Mononuclear cell (primary cell): ENCODE results near the gene KCNQ1. TPM values are rescaled to one million over a fixed set of nuclear protein-coding genes. Genes with fewer than 3 reads are reported as not detected.

Experiments used
- H3K27me3 ChIP-seq: 2 replicates; pipeline ENCODE4 v1.6.0; 2011; ENCODE audit warnings: low read length, control low read depth; ENCODE audit not compliant: insufficient read depth
- H3K4me1 ChIP-seq: 2 replicates; pipeline ENCODE4 v1.5.1; 2011; ENCODE audit warnings: mild to moderate bottlenecking, low read length, control low read depth; ENCODE audit not compliant: insufficient read depth
- H3K4me3 ChIP-seq: 2 replicates; pipeline ENCODE4 v1.5.1; 2011; ENCODE audit warnings: mild to moderate bottlenecking, low read length, moderate library complexity
- H3K9me3 ChIP-seq: 2 replicates; pipeline ENCODE4 v1.5.1; 2011; ENCODE audit warnings: low read depth, mild to moderate bottlenecking, control low read depth, low read length
- total RNA-seq: library from RNA; depleted of rRNA; stranded (reverse); fragments of >200 nt; gene quantifications from one replicate; pipeline ENCODE4 v1.2.3, GENCODE V29; 2012

KCNQ1 gene
- total RNA-seq, 1 donor = 12.7 TPM

DNA sequence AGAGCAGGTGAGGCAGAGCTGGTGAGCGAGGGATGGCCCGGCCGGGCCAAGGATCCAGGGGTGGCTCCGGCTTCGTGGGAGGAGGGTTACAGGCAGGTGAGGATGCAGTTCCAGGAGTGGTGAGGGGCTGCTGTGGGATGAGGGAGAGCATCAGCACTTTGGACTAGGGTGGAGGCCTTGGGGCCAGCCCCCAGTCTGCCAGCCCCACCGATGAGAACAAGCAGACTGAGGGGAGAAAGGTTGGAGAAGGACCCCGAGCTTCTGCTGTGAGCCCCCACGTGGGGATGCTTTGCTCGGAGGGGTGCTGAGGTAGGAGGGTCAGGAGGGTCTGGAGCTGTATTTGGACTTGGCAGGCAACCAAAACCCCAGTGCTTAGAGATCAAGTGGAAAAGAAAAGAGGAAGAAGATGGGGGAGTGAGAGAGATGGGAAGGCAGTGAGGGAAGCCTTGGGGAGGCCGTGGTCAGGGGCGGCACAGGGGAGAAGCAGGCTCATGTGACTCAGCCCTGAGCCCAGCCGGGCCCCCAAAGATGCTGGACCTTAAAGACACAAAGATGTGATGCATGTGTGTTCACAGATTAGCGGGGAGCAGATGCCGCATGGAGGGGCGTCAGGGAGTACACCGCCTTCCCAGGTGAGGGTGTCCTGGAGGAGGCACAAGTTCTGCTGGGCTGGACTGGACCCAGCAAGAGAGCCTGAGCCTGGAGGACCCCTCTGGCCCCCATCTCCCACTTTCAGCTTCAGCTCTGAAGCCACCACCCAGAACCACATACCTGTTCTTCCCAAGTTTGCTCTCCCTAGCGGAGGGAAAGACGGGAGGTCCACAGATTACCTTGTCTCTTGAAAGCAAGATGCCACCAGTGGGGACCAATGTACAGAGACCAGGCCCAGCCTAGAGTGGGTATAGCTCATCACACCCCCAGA lies 349.5 kb downstream of the KCNQ1 start:
- Histone ChIP-seq H3K9me3 (no peaks in the 10 kb centered on the region), H3K4me1 (peaks cover 3% of the 10 kb centered on the region), H3K4me3 (no peak overlapping the region), H3K27me3 (peaks cover 2% of the 10 kb centered on the region)

DNA sequence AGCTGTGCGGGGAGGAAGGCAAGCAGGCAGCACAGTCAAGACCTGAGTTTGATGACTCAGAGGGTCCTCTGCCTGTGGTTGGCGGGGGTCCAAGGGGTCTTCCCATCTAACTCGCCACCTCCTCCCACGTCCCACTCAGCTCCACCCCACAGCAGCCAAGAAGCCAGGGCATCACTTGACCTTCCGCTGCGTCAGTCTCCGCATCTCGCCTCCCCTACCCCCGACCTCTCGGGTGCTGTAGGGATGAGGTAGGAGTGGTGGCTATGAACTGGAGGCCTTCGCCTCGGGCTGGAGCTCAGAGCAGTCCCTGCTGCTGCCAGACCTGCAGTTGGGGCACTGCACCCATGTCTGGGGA lies 350.1 kb downstream of the KCNQ1 start:
- Histone ChIP-seq H3K27me3 (peaks cover 2% of the 10 kb centered on the region), H3K4me3 (no peak overlapping the region), H3K4me1 (peaks cover 3% of the 10 kb centered on the region), H3K9me3 (no peaks in the 10 kb centered on the region)

DNA sequence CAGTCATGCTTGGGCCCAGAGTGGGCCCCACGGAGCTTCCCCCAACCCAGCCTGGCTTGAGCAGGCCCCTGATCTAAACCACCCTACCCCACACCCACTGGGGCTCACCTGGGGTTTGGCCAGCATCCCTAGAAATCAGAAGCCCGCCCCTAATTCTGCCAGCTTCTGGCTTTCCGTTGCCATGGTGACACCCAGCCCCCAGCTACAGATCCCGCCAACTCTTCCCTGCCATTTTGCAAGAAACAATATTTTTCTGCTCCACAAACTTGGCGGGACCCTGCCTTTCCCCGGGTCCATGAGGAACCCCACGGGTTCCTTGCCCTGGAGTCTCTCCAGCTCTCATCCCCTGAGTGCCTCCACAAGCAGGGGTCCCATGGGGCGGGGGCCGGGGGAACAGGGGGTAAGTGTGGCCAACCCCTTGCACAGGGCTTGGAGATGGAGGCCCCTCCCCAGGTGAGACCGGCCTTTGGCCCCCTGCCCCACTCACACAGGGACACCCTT lies 350.7 kb downstream of the KCNQ1 start:
- Histone ChIP-seq H3K4me1 (peaks cover 3% of the 10 kb centered on the region), H3K4me3 (no peak overlapping the region), H3K27me3 (peaks cover 2% of the 10 kb centered on the region), H3K9me3 (no peaks in the 10 kb centered on the region)

DNA sequence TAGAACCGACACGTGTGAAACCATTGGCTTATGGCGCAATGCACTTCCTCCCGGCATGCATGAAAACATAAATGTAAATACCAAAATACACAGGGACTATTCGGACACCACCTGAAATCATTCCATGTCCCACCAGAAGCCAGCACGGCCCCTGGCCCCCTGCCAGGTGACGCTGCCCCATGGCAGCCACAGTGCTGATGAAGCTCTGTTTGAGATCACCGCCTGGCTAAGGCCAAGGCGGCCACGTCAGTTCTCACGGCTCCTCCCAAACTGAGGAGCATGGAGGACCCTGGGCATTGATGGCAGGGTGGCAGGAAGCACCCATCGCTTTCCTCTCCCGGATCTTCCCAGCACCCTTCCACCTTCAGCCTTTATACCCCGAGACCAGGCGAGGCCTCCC lies 351.3 kb downstream of the KCNQ1 start:
- no peak overlapping the region for H3K4me3 ChIP-seq
- H3K4me1 ChIP-seq = peaks cover 3% of the 10 kb centered on the region
- peaks cover 2% of the 10 kb centered on the region for H3K27me3 ChIP-seq
- no peaks in the 10 kb centered on the region for H3K9me3 ChIP-seq

DNA sequence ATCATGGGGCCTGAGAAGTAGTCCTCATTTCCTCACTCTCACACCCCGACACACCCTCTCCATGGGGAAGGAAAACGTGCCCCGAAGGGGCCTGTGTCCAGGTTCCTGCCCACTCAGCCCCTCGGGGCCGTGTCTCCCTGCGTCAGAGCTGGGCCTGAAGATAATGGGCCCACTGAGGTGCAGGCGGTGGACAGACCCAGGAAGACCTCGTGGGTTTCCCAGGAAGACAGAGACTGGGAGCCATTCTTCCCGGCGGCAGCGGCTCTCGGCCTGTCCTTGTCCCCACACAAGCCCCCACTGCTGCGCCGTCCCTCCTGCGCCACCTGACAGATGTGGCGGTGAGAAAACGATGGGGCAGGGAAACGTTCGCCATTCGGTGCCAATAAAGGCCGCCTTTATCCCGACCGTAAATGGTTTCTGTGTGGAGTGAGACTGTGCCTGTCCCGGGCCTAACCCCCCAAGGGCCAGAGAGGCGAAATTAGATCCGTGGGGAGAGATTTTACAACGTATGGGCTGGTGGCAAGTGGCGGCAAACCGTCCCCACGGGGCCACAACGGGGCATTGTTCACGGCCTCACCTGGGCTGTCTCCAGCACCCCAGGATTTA lies 351.8 kb downstream of the KCNQ1 start:
- Histone ChIP-seq H3K4me1 (no peaks in the 10 kb centered on the region), H3K27me3 (peaks cover 2% of the 10 kb centered on the region), H3K4me3 (no peak overlapping the region), H3K9me3 (no peaks in the 10 kb centered on the region)

DNA sequence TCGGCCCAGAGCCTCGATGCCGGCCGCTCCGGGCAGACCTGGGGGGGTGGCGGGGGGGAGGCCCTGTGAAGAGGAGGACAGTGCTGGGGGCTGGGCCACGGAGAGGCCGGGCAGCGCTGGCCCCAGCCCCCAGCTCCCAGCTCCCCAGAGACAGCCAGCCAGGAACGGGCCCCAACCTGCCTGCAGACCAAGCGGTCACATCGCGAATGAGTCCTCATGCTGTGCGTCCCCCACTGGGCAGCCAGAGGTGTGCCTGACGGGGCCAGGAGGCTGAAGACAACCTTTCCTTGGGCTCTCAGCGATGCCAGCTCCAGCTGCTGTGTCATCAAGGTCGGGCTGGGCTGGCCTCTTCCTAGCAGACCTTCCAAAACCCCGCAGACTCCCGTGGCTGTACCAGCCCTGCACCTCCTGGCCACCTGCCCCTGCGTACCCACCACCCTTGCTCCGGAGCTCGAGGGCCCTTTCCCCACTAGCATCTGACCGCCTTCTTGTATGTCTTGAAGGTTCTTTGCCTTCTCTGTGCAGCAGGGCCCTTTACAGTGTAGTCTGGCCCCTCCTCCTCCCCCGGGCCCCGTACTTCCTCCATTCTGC lies 352.4 kb downstream of the KCNQ1 start:
- peaks cover under 1% of the 10 kb centered on the region for H3K27me3 ChIP-seq
- no peak overlapping the region for H3K4me3 ChIP-seq
- H3K4me1 ChIP-seq = no peaks in the 10 kb centered on the region
- no peaks in the 10 kb centered on the region for H3K9me3 ChIP-seq

DNA sequence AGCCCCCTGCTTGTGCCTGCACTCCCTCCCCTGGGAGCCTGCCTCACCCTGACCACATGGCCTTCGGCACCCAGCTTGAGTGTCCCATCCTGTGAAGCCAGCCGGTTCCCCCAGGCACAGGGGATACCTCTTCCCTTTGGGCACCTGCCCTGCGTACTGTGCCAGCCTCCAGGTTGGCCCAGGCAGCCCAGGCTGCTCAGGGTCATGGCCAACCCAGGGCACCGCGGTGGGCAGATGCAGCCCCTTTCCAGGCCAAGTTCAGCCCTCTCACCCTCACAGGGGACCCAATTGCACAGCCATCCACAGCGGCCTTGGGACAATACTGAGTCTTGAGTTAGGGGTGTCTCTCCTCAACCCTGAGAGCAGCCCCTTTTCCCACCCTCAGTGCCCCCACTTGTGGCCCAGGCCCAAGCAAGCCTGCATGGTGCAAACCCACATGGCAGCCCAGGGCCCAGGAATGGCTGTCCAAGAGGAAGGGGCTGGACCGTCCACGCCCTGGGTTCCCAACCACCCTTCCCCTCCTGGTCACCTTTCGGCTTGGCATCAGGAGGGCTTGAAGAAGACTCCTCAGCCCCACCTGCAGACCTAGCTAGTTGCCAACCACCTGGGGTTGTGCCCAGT lies 353.0 kb downstream of the KCNQ1 start:
- no peak overlapping the region for H3K4me3 ChIP-seq
- no peaks in the 10 kb centered on the region for H3K4me1 ChIP-seq
- no peaks in the 10 kb centered on the region for H3K9me3 ChIP-seq
- no peaks in the 10 kb centered on the region for H3K27me3 ChIP-seq

DNA sequence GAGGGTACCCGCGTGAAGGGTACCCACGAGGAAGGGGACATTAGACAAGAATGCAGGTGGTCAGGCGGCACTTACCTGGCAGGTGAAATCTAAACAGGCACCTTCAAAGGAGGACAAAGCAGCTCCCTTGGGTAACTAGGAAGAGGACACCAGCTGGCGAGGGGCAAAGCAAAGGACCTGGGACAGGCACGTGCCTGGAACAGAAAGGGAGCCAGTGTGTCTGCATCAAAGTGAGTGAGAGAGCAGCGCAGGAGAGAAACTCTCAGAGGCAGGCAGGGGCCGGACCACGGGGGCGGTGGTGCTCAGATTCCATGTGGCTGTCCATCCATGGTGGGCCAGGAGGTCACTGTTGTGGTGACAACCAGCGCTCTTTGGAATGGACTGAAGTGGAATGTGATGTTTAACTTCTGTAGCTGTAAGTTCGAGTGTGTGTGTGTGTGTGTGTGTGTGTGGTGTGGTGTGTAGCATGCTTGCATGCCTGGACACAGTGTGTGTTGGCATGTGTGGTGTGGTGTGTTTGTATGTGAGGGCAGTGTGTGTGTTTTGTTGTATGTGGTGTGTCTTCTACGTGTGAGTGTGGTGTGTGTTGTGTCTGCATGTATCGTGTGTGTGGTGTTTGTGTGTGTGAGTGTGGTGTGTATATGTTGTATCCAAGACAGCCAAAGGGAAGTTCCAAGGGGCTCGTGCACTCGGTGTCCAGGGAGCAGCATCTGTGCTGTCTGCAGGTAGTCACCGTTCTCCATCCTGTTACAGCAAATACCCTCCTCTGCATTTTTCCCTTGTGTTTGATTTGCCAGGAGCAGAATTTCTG lies 354.3 kb downstream of the KCNQ1 start:
- H3K9me3 ChIP-seq = no peaks in the 10 kb centered on the region

DNA sequence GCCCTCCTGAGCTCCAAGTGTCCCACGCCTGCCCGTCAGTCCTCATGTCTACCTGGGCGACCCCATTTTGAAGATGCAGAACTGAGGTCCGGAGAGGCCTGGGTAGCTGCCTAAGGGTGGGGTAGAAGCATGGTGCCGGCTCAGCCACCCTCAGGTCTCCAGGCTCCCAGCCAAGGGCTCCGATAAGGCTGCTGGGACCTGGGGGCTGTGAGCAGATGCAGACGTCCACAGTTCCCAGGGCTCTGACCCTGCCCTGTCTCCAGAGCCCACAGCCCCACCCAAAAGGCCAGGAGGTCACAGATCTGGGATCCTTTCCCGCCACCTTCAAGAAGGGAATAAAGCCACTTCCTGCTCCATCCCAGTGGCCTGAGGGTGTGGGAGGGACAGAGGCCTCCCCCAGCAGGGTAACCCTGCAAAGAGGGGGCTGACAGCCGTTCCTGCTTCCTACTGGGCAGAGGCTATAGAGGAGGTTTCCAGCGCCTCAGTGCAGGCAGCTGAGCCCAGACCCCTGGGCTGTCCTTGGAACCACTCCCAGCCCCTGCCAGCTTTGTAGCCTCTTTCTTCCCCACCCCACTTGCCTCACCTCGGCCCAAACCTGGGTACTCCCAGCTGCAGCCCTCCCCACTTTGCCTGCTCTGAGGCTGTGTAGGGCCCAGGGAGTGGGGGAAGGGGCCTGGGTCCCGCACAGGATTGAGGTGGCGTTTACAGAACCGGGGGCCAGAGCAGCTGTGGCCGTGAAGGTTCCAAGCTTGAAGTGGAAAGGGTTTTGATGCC lies 355.3 kb downstream of the KCNQ1 start:
- Histone ChIP-seq H3K4me3 (no peak overlapping the region), H3K9me3 (no peaks in the 10 kb centered on the region), H3K4me1 (no peaks in the 10 kb centered on the region), H3K27me3 (no peaks in the 10 kb centered on the region)

More for the DNA sequence above, 354.3 kb downstream of the KCNQ1 start:
- Histone ChIP-seq H3K4me3 (no peak overlapping the region), H3K4me1 (no peaks in the 10 kb centered on the region), H3K27me3 (no peaks in the 10 kb centered on the region)

DNA sequence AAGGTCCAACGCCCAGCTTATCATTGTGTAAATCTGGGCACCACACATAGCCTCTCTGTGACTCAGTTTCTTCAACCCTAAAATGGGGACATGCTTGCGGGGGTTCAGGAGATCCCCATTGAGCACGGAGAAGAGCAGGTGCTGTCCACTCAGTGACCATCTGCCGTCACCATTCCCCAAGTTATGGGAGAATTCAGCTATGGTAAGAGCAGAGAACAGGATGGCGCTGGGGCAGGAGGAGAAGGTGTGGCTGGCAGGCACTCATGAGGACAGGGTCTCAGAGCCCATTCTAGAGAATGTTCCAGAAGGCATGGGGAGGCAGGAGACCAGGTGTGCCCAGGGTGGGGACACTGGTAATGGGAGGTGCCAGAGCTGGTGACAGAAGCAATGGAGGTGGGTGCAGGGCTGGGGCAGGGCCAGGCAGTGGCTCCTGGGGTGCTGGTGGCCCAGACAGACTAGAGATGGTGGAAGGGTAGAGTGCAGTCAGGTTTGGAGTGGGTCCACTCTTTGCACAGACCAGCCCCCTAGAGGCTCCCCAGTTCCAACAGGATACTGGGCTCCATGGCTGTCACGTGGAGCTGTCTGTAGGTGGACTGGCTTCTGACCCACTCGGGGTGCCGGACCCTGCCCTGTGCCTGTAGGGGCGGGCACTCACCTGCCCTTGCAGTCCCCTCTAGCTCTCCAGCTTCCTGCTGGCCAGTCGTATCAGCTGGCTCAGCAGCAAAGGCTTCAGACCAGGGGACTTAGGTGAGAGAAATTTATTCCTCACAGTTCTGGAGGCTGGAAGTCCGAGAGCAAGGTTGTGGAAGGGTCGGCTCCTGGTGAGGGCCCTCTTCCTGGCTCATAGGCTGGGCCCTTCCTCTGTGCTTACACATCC lies 356.1 kb downstream of the KCNQ1 start:
- Histone ChIP-seq H3K9me3 (no peaks in the 10 kb centered on the region), H3K4me1 (no peaks in the 10 kb centered on the region), H3K27me3 (no peaks in the 10 kb centered on the region), H3K4me3 (no peak overlapping the region)

DNA sequence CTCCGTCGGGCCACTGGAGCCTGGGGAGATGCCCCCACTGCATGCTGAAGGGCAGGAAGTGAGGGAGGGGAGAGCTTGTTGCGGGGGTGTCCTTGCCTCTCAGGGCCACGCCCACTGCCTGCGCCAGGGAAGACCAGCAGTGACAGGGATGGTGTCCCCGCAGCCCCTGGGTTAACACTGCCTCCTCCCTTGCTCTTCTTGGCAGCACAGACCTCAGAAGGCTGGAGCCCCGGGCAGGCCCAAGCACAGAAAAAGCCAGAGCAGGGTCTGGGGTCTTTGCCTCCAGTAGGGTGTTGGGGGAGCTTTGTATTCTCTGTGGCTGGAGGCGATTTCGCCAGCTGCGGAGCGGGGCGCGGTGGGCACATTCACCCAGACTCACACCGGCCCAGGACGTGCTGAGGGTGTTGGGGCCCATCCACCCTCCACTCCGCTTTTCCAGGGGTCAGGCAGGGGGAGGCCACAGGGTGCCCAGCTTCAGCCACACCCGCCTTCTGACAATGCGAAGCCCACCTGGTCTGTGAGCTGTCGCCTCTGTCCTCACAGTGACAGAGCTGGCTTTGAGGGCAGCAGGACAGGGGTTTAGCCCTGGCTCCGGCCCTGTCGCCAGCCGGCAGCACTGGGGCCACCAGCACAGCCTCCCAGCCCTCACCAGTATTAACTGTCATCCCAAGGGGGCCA lies 357.0 kb downstream of the KCNQ1 start:
- no peak overlapping the region for H3K4me3 ChIP-seq
- H3K27me3 ChIP-seq = no peaks in the 10 kb centered on the region
- H3K4me1 ChIP-seq = no peaks in the 10 kb centered on the region
- no peaks in the 10 kb centered on the region for H3K9me3 ChIP-seq

DNA sequence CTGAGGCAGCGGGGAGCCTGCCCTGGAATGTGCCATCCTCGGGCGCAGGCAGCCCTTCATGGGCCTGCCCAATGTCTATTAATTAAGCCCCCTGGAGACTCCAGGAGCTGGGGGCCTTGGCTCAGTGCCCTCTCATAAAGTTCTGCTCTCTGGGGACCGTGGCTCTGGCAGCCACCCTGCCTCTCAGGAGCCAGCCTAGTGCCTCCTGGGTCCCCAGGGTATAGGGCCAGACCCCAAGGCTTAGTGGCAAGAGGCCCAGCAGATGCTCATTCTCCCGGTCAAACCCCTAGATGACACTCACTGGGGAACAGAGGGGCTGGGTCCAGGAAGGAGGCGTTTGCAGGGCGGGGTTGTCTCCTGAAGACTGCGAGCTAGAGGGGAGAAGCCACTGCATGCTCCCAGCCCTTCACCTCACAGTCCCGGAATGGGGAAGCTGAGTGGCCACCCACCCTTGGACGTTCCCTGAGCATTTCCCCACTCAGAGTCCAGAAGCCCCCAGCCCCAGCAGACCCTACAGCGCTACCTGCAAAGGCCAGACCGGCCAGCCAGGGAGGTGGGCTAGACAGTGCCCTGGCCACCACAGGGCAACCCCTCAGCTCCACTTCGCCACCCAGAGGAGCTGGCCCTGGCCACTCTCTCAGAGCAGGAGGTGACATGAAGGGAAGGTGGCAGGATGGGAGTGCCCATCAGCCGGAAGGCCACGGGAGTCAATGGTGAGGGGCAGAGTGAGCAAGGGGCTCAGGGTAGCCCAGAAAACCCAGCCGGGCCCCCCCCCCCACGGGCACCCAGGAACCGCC lies 357.8 kb downstream of the KCNQ1 start:
- Histone ChIP-seq H3K27me3 (no peaks in the 10 kb centered on the region), H3K4me3 (no peak overlapping the region), H3K4me1 (no peaks in the 10 kb centered on the region), H3K9me3 (no peaks in the 10 kb centered on the region)
